Suppressor macrophage (primary cell): ENCODE measurements around the gene UBE2O.

ENCODE experiments used
- DNase-seq, 4 experiments: peaks; one replicate each; pipeline ENCODE4 v3.0.0-alpha.2; 2020 to 2022

Gene UBE2O

GRCh38 chr17:76388966-76389888 is 63.7 kb downstream of the UBE2O start:
- DNase-seq = no peak

DNA sequence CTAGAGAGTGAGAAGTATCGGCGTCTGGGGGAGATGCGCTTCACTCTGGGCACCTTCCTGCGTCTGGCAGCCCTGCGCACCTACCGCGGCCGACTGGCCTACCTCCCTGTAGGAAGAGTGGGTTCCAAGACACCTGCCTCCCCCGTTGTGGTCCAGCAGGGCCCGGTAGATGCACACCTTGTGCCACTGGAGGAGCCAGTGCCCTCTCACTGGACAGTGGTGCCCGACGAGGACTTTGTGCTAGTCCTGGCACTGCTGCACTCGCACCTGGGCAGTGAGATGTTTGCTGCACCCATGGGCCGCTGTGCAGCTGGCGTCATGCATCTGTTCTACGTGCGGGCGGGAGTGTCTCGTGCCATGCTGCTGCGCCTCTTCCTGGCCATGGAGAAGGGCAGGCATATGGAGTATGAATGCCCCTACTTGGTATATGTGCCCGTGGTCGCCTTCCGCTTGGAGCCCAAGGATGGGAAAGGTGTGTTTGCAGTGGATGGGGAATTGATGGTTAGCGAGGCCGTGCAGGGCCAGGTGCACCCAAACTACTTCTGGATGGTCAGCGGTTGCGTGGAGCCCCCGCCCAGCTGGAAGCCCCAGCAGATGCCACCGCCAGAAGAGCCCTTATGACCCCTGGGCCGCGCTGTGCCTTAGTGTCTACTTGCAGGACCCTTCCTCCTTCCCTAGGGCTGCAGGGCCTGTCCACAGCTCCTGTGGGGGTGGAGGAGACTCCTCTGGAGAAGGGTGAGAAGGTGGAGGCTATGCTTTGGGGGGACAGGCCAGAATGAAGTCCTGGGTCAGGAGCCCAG is 65.8 kb downstream of the UBE2O start:
- DNase-seq = no peak

DNA sequence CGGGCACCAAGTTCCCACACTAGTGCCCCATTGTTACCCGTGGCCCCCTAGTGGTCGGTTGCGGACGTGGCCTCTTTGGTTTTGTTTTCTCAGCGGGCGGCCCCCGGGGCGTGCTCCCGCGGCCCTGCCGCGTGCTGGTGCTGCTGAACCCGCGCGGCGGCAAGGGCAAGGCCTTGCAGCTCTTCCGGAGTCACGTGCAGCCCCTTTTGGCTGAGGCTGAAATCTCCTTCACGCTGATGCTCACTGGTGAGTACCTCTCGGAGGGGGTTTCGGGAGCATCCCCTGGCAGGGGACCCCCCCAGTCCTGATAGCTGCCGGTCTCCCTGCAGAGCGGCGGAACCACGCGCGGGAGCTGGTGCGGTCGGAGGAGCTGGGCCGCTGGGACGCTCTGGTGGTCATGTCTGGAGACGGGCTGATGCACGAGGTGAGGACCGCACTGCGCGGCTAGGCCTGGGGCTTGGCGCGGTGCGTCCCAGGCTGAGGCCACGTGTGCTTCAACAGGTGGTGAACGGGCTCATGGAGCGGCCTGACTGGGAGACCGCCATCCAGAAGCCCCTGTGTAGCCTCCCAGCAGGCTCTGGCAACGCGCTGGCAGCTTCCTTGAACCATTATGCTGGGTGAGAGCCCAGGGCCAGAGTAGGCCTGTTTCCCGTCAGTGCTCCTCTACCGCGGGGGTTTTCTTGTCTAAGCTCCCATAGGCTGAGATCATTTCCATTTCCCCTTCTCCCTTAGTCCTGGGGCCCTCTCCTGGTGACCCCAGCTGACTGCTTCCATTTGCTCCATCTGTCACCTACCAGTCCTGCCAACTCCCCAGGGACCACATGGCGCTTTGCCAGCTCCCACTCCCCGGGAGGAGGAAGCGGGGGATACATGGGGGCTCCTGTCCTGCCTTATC is 66.8 kb downstream of the UBE2O start:
- peak; percentile 90 to 94 (median 94) for DNase-seq

- DNase-seq = peak; percentile 83 to 93 (median 86)
Measured at GRCh38 chr17:76384987-76385891, 67.7 kb downstream of the UBE2O start.

GRCh38 chr17:76384222-76384986 is 68.5 kb downstream of the UBE2O start, which contains the start of gene SPHK1:
SPHK1 (plus strand) TSS chr17:76384609; CDS start chr17:76385645, 1,036 bp downstream.
- DNase-seq = peak; percentile 88 to 96 (median 92)

DNA sequence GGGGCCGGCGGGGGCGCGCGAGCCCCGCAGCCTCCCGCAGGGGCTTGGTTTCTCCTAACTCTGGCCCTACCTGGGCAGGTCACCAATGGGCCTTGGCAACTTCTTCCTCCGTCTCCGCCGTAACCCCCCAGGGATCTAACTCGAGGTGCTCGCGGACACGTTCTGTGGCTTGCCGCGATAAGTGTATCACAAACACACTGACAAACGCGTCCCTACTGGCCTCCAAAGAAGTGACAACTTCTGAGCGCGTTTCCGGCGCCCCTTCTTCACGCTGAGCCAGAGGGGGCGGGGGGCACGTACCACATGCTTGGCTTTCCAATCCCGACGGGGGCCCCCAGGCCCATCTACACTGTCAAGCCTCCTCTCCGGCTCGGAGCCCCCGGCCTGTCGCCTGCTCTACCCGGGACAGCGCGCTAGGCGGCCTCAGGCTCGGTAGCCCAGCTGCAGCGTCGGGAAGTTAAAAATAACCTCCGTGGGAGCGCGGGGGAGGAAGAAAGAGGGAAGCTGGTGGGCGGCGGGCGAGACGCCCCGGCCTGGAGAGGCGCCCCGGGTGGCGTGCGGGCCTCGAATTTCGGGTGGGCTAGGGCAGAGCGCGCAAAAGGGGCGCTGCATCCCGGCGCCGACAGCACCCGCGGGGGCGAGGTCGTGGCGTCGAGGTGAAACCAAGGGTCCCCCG is 69.3 kb downstream of the UBE2O start:
- DNase-seq = peak; percentile 62 to 85 (median 80)

GRCh38 chr17:76382803-76383545 is 70.0 kb downstream of the UBE2O start:
- peak; percentile 55 to 73 (median 71) for DNase-seq

GRCh38 chr17:76382351-76382802 is 70.6 kb downstream of the UBE2O start:
- peak; percentile 32 to 65 (median 50) for DNase-seq

DNA sequence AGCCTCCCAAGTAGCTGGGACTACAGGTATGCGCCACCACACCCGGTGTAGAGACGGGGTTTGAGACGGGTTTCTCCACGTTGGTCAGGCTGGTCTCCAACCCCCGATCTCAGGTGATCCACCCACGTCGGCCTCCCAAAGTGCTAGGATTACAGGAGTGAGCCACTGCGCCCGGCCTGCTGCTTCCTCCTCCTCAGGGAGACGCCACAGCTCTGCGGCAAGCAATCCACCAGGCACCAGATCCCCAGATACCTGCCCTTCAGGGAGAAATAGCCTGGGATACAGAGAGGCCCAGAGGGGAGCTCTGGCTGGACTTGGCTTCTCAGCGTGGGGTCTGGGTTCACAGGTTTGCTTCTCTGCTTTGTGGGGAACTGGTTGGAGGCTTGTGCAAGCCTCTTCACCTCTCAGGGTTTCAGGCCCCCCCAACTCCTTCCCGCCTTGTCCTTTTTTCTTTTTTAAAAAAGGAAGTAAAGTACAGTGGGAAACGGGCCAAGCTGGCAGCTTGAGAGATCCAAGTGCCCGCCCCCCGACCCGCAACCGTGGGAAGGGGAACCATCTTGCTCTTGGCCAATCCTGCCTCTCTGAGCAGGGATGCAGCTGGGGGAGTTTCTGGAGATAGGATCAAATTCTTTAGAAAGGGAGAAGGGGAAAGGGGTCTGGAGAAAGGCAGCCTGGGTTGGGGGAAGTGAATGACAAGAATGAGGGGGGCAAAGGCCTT is 71.2 kb downstream of the UBE2O start:
- peak; percentile 83 to 91 (median 90) for DNase-seq

DNA sequence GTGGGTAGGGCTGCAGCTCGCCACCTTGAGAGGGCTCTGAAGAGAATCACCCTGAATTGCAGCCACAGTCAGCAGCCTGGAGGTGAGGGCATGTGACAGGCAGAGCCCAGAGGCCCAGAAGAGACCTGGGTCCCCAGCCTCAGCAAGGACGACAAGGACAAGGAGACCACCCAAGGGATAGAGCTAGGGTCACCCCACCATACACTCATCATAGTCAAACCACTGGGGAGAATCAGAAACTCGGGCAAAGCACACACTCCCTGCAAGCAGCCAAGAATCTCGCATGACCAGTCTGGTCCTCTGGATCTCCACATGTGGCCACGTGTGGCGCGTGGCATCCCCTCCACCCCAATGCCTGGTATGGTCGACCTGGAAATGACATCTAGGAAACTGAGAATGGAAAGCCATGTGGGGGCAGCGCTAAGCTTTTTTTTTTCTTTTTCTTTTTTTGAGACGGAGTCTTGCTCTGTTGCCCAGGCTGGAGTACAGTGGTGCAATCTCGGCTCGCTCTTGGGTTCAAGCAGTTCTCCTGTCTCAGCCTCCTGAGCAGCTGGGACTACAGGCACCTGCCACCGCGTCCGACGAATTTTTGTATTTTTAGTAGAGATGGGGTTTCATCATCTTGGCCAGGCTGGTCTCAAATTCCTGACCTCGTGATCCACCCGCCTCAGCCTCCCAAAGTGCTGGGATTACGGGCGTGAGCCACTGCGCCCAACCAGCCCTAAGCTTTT is 73.1 kb downstream of the UBE2O start:
- no peak for DNase-seq

GRCh38 chr17:76379275-76379641 is 73.7 kb downstream of the UBE2O start:
- no peak for DNase-seq

GRCh38 chr17:76378548-76379274 is 74.2 kb downstream of the UBE2O start:
- DNase-seq = no peak

DNA sequence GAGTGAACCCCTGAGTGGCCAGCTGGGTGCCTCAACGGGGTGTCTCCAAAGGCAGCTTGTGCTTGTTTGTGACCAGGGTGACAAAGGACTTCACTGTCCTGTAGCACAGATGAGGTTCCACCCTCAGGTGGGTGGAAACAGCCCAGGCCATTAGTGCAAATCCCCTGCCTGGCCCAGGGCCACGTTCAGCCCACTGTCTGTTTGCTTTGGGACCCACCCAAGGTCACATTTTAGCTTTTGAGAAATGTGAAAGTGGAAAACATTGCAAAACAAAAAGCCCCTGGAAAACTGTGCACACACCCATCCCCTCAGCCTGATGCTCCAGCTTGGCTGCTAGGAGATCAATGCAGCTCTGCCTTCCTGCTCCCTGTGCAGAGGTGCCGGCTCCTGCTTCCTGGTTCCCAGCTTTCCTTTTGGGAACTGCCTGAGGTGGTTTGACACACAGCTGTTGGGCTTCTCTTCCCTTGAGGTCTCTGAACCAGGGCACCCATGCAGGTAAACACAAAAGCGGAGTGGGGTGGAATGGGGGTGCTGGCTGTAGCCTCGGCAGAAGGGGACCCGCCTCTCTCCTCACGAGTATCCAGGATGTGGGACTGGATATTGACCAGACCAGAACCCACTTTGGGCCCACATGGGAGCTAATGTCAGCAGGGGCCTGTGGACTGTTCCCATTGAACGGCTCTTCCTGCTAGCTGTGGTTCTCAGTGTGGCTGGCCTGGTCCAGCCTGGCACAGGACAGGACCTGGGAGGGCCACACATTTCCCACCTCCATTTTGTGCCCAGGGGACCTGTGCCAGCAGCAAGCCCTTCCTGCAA is 76.4 kb downstream of the UBE2O start:
- DNase-seq = no peak

- DNase-seq = no peak
Measured at GRCh38 chr17:76371656-76372628, 81.0 kb downstream of the UBE2O start.
